Measurements from ENCODE around the gene ZBTB44.

DNA sequence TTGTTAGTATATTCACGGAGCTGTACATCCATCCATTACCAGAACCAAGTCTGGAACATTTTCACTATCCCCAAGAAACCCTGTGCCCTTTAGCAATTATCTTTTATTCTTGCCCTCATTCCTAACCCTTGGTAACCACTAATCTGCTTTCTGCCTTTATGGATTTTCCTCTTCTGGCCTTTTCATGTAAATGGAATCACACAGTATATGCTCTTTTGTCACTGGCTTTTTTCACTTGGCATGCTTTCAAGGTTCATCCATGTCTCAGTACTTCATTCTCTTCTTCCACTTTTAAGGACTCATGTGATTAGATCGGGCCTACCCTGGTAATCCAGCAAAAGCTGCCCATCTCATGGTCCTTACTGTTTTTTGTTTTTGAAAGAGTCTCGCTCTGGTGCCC is 11.0 kb upstream of the ZBTB44 start:
- no peak for TF ChIP-seq POLR2AphosphoS5 (IDR thresholded peaks at IDR 0.05; ENCODE audit: low read depth, low read length)
- no peak for TF ChIP-seq POLR2A (IDR thresholded peaks at IDR 0.05; ENCODE audit: low read depth, low read length)

Measured in GM12892 (cell line).